HG03045 (cell line): ENCODE data around the gene CDKN2B.
"Not testable (repeated sequence)": the region's sequence is repeated elsewhere in the genome, so short reads cannot be mapped to it uniquely, and the experiment has no call there.

Source experiments
- ATAC-seq: cut with Tn5 transposase; IDR thresholded peaks from one replicate; pipeline ENCODE4 v1.9.1; 2021; ENCODE audit warnings: mild to moderate bottlenecking, moderate library complexity; ENCODE audit not compliant: unreplicated experiment

Gene CDKN2B

GRCh38 chr9:22008717-22009505, at the start of gene CDKN2B:
TSS of gene CDKN2B (minus strand) at chr9:22009305. CDS start at chr9:22008953, 352 bp downstream.
- ATAC-seq, result peak; percentile 96

GRCh38 chr9:22057972-22058371, 48.9 kb upstream of the CDKN2B start:
- ATAC-seq, result not testable (repeated sequence)

- no peak for ATAC-seq
These were observed 47.3 kb upstream of the CDKN2B start for GRCh38 chr9:22056402-22056801.

- no peak for ATAC-seq
These were observed 46.0 kb upstream of the CDKN2B start for GRCh38 chr9:22055090-22055489.

- ATAC-seq, result no peak
These were observed 45.4 kb upstream of the CDKN2B start for GRCh38 chr9:22054529-22054928.

- ATAC-seq, result no peak
These were observed 45.0 kb upstream of the CDKN2B start for GRCh38 chr9:22054076-22054475.

- ATAC-seq, result no peak
These were observed 44.1 kb upstream of the CDKN2B start for GRCh38 chr9:22053178-22053577.

- no peak for ATAC-seq
These were observed 43.4 kb upstream of the CDKN2B start for GRCh38 chr9:22052376-22052945.

GRCh38 chr9:22050924-22051323, 41.8 kb upstream of the CDKN2B start:
- no peak for ATAC-seq

GRCh38 chr9:22049411-22049810, 40.3 kb upstream of the CDKN2B start:
- ATAC-seq, result no peak

GRCh38 chr9:22047596-22047995, 38.5 kb upstream of the CDKN2B start:
- no peak for ATAC-seq

- no peak for ATAC-seq
These were observed 37.3 kb upstream of the CDKN2B start for GRCh38 chr9:22046243-22046885.

GRCh38 chr9:22045423-22045822, 36.3 kb upstream of the CDKN2B start:
- ATAC-seq, result no peak

- ATAC-seq, result no peak
These were observed 35.5 kb upstream of the CDKN2B start for GRCh38 chr9:22044583-22044982.

- ATAC-seq, result no peak
These were observed 34.8 kb upstream of the CDKN2B start for GRCh38 chr9:22043928-22044327.

- ATAC-seq, result no peak
These were observed 32.7 kb upstream of the CDKN2B start for GRCh38 chr9:22041775-22042174.

GRCh38 chr9:22041344-22041743, 32.2 kb upstream of the CDKN2B start:
- ATAC-seq, result no peak

- ATAC-seq, result no peak
These were observed 31.7 kb upstream of the CDKN2B start for GRCh38 chr9:22040760-22041159.

GRCh38 chr9:22039258-22039657, 30.2 kb upstream of the CDKN2B start:
- ATAC-seq, result no peak

GRCh38 chr9:22037954-22038690, 29.0 kb upstream of the CDKN2B start:
- ATAC-seq, result no peak

- no peak for ATAC-seq
These were observed 27.9 kb upstream of the CDKN2B start for GRCh38 chr9:22036866-22037626.
